Muscle layer of duodenum (tissue), 2 donors: ENCODE results near the gene CNOT6.
A peak's percentile ranks its signal among the peaks of the same experiment; 100 is the strongest.

Experiments used
- H3K27ac ChIP-seq: one replicate; pipeline ENCODE4 v1.7.0; 2013; ENCODE audit warnings: mild to moderate bottlenecking, low read length
- H3K27me3 ChIP-seq: one replicate; pipeline ENCODE4 v1.7.0; 2013; ENCODE audit warnings: low read depth, mild to moderate bottlenecking, control low read depth, low read length
- H3K36me3 ChIP-seq, 2 donors: one replicate each; pipeline ENCODE4 v1.7.0; 2013; ENCODE audit warnings: low read length in 2 of 2, control low read depth in 1 of 2, mild to moderate bottlenecking in 1 of 2; ENCODE audit not compliant: insufficient read depth in 2 of 2, control insufficient read depth in 1 of 2
- H3K4me1 ChIP-seq, 2 donors: one replicate each; pipeline ENCODE4 v1.7.0; 2013; ENCODE audit warnings: low read length in 2 of 2, mild to moderate bottlenecking in 2 of 2, control low read depth in 1 of 2, moderate library complexity in 1 of 2; ENCODE audit not compliant: insufficient read depth in 2 of 2, control insufficient read depth in 1 of 2
- H3K4me3 ChIP-seq, 2 donors: one replicate each; pipeline ENCODE4 v1.7.0; 2013; ENCODE audit warnings: low read length in 2 of 2, low read depth in 1 of 2, mild to moderate bottlenecking in 1 of 2
- H3K9me3 ChIP-seq, 2 donors: one replicate each; pipeline ENCODE4 v1.7.0; 2013; ENCODE audit warnings: low read length in 2 of 2, control low read depth in 1 of 2, mild to moderate bottlenecking in 1 of 2; ENCODE audit not compliant: control insufficient read depth in 1 of 2
- donor health status: healthy.

The CNOT6 gene

GRCh38 chr5:180613814-180614188, 119.6 kb downstream of the CNOT6 start:
- Histone ChIP-seq H3K4me1 (peaks cover 0 to 5% of the 10 kb centered on the region in 2 donors), H3K4me3 (no peak overlapping the region), H3K27ac (no peak overlapping the region), H3K27me3 (peaks cover 3% of the 10 kb centered on the region), H3K36me3 (no peaks in the 10 kb centered on the region), H3K9me3 (no peaks in the 10 kb centered on the region)

GRCh38 chr5:180618487-180618828, 124.3 kb downstream of the CNOT6 start:
- Histone ChIP-seq H3K4me3 (peak overlapping the region in 1 of 2 donors; percentile 56), H3K4me1 (peaks cover 0 to 5% of the 10 kb centered on the region in 2 donors), H3K9me3 (no peaks in the 10 kb centered on the region), H3K27ac (no peak overlapping the region), H3K27me3 (peaks cover 3% of the 10 kb centered on the region), H3K36me3 (no peaks in the 10 kb centered on the region)

DNA sequence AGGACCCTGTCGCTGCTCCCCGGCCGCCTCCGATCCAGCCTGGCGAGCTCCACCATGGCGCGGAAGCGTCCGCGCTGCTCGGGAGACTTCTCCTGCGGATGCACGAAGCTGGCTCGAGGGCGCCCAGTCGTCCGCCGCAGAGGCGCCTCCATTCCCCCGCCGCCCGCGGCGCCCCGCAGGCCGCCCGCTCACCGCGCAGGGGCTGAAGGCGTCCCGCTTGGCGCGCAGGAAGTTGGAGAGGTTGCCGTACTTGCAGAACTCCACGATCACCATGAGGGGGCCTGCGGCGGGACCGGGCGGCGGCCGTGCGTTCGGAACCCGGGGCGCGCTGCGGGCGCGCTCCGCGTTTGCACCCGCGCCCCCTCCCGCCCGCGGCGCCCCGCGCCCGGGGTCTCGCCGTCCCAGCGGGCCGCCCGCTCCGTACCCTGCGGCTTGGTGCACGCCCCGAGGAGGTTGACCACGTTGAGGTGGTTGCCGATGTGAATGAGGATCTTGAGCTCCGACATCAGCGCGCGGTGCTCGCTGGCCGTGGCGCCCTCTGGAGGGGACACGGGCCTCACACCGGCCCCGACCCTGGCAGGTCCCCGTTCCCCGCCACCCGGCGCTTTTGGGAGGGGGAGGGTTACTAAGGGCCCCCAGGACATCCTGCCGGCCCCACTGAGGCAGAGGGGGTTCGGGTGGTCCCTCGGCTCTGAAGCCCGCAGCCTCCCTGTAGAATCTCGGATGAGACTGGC, 124.8 kb downstream of the CNOT6 start:
- H3K27me3 ChIP-seq: peaks cover 3% of the 10 kb centered on the region
- H3K9me3 ChIP-seq: no peaks in the 10 kb centered on the region
- H3K36me3 ChIP-seq: no peaks in the 10 kb centered on the region
- peak overlapping the region in 1 of 2 donors; percentile 56 for H3K4me3 ChIP-seq
- no peak overlapping the region for H3K27ac ChIP-seq
- peaks cover 0 to 5% of the 10 kb centered on the region in 2 donors for H3K4me1 ChIP-seq

- Histone ChIP-seq H3K9me3 (no peaks in the 10 kb centered on the region), H3K27ac (no peak overlapping the region), H3K4me3 (peak overlapping the region in 1 of 2 donors; percentile 56), H3K27me3 (peaks cover 3% of the 10 kb centered on the region), H3K4me1 (peaks cover 0 to 5% of the 10 kb centered on the region in 2 donors), H3K36me3 (no peaks in the 10 kb centered on the region)
Measured at GRCh38 chr5:180619563-180619915, 125.4 kb downstream of the CNOT6 start.

DNA sequence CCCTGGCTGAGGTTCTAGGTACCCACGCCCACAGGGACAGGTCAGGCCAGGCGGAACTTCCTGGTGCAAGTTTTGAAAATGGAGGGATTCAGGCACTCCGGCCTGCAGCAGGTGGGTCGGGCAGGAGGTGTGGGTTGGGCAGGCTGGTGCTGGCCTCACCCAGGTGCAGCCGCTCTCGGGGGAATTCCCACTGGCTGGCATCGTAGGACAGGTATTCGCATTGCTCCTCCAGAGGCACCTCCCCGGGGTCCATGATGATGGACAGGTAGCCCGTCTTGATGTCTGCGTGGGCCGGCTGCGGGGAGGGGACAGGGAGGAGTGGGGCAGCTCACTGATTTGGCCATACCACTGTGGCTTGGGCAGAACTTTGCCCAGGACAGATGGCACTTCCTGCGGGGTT, 125.8 kb downstream of the CNOT6 start:
- peaks cover 0 to 5% of the 10 kb centered on the region in 2 donors for H3K4me1 ChIP-seq
- peaks cover 3% of the 10 kb centered on the region for H3K27me3 ChIP-seq
- H3K27ac ChIP-seq: no peak overlapping the region
- H3K9me3 ChIP-seq: no peaks in the 10 kb centered on the region
- no peaks in the 10 kb centered on the region for H3K36me3 ChIP-seq
- no peak overlapping the region for H3K4me3 ChIP-seq

GRCh38 chr5:180621311-180621710, 127.1 kb downstream of the CNOT6 start:
- Histone ChIP-seq H3K27ac (no peak overlapping the region), H3K4me1 (peaks cover 0 to 5% of the 10 kb centered on the region in 2 donors), H3K4me3 (no peak overlapping the region), H3K27me3 (peaks cover 3% of the 10 kb centered on the region), H3K36me3 (no peaks in the 10 kb centered on the region), H3K9me3 (no peaks in the 10 kb centered on the region)

DNA sequence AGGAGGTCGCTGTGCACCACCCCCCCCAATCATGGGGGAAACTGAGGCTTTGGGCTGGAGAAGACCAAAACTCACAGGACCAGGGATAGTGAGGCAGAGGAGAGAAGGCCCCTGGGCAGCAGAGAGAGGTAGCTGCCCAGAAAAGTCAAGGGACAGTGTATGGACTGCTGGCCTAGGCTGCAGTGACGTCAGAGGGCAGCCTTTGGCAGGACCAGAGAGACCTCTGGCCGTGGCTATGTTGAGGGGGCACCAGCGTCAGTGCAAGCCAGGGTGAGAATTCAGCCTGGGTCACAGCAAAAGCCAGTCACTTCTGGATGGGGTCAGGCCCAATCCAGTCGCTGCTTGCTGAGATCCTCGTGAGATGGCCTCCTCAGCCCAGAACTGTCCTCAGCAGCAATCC, 128.7 kb downstream of the CNOT6 start:
- no peaks in the 10 kb centered on the region for H3K9me3 ChIP-seq
- H3K27ac ChIP-seq: no peak overlapping the region
- no peaks in the 10 kb centered on the region for H3K36me3 ChIP-seq
- peaks cover 0 to 5% of the 10 kb centered on the region in 2 donors for H3K4me1 ChIP-seq
- no peaks in the 10 kb centered on the region for H3K27me3 ChIP-seq
- no peak overlapping the region for H3K4me3 ChIP-seq

- Histone ChIP-seq H3K36me3 (no peaks in the 10 kb centered on the region), H3K27ac (no peak overlapping the region), H3K9me3 (no peaks in the 10 kb centered on the region)
Measured at GRCh38 chr5:180623411-180623834, 129.2 kb downstream of the CNOT6 start.

GRCh38 chr5:180623844-180624243, 129.7 kb downstream of the CNOT6 start:
- H3K27me3 ChIP-seq: no peaks in the 10 kb centered on the region
- H3K9me3 ChIP-seq: no peaks in the 10 kb centered on the region
- H3K4me1 ChIP-seq: peaks cover 0 to under 1% of the 10 kb centered on the region in 2 donors
- no peaks in the 10 kb centered on the region for H3K36me3 ChIP-seq
- H3K27ac ChIP-seq: no peak overlapping the region
- H3K4me3 ChIP-seq: no peak overlapping the region

More at GRCh38 chr5:180623411-180623834, 129.2 kb downstream of the CNOT6 start:
- H3K4me3 ChIP-seq: no peak overlapping the region
- peaks cover 0 to 4% of the 10 kb centered on the region in 2 donors for H3K4me1 ChIP-seq
- H3K27me3 ChIP-seq: no peaks in the 10 kb centered on the region

DNA sequence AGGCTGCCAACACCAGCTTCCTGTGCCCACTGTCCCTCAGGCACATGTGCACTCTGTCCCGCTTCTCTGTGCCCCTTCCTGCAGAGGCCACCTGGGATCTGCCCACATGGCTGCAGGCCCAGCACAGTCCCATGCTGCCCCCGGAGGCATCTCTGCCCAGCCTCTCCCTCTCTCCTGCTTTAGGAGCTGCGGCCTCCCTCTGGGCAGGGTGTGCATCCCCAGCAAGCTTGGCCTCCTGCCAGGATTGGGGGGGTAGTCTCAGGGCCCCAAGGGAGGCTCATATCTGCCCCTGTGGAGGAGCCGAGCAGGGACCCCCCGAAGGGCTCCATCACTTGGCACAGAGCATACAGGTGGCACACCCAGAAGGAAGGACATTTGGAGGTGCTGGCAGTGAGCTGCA, 130.4 kb downstream of the CNOT6 start:
- no peaks in the 10 kb centered on the region for H3K27me3 ChIP-seq
- H3K4me3 ChIP-seq: no peak overlapping the region
- no peaks in the 10 kb centered on the region for H3K36me3 ChIP-seq
- H3K9me3 ChIP-seq: no peaks in the 10 kb centered on the region
- H3K27ac ChIP-seq: no peak overlapping the region
- H3K4me1 ChIP-seq: no peaks in the 10 kb centered on the region

GRCh38 chr5:180625125-180625790, 131.1 kb downstream of the CNOT6 start:
- Histone ChIP-seq H3K9me3 (no peaks in the 10 kb centered on the region), H3K4me1 (no peaks in the 10 kb centered on the region), H3K27ac (no peak overlapping the region), H3K4me3 (no peak overlapping the region), H3K27me3 (no peaks in the 10 kb centered on the region), H3K36me3 (no peaks in the 10 kb centered on the region)
